ENCODE data around the gene SLC35E2B. TPM values are rescaled to one million over a fixed set of nuclear protein-coding genes. Genes with fewer than 3 reads are reported as not detected.
"Not testable (repeated sequence)": the region's sequence is repeated elsewhere in the genome, so short reads cannot be mapped to it uniquely, and the experiment has no call there.

SLC35E2B gene
- 10 to 100 TPM; 32.8 to 34.6 TPM for total RNA-seq

- peak; percentile 96 for DNase-seq (ENCODE audit: low spot score)
- H3K27ac Mint-ChIP-seq = peak within 1 kb of the TSS in 1 of 2 donors; percentile 53
These were observed at the start of gene SLC35E2B for GRCh38 chr1:1692714-1693647. TSS of gene SLC35E2B (minus strand) at chr1:1692795. CDS start at chr1:1676699, 16,096 bp downstream.

GRCh38 chr1:1741013-1741412 lies 48.4 kb upstream of the SLC35E2B start:
- H3K9me3 Mint-ChIP-seq; H3K36me3 Mint-ChIP-seq; H3K27me3 Mint-ChIP-seq; H3K4me1 Mint-ChIP-seq (ENCODE audit: low read depth in 2 of 2); H3K4me3 Mint-ChIP-seq; H3K27ac Mint-ChIP-seq; DNase-seq (ENCODE audit: low spot score); ATAC-seq: not testable (repeated sequence)

More at GRCh38 chr1:1692714-1693647, at the start of gene SLC35E2B:
- H3K36me3 Mint-ChIP-seq; H3K4me1 Mint-ChIP-seq (ENCODE audit: low read depth in 2 of 2); H3K9me3 Mint-ChIP-seq; H3K27me3 Mint-ChIP-seq: not testable (repeated sequence)
- peak within 1 kb of the TSS; percentile 62 for H3K4me3 Mint-ChIP-seq
- ATAC-seq = peak; percentile 90 to 91

- ATAC-seq = peak in 1 of 2 donors; percentile 45
- H3K36me3 Mint-ChIP-seq; H3K4me1 Mint-ChIP-seq (ENCODE audit: low read depth in 2 of 2); H3K27ac Mint-ChIP-seq; H3K4me3 Mint-ChIP-seq; DNase-seq (ENCODE audit: low spot score); H3K27me3 Mint-ChIP-seq; H3K9me3 Mint-ChIP-seq: not testable (repeated sequence)
These were observed 46.3 kb upstream of the SLC35E2B start for GRCh38 chr1:1738799-1739337.

DNA sequence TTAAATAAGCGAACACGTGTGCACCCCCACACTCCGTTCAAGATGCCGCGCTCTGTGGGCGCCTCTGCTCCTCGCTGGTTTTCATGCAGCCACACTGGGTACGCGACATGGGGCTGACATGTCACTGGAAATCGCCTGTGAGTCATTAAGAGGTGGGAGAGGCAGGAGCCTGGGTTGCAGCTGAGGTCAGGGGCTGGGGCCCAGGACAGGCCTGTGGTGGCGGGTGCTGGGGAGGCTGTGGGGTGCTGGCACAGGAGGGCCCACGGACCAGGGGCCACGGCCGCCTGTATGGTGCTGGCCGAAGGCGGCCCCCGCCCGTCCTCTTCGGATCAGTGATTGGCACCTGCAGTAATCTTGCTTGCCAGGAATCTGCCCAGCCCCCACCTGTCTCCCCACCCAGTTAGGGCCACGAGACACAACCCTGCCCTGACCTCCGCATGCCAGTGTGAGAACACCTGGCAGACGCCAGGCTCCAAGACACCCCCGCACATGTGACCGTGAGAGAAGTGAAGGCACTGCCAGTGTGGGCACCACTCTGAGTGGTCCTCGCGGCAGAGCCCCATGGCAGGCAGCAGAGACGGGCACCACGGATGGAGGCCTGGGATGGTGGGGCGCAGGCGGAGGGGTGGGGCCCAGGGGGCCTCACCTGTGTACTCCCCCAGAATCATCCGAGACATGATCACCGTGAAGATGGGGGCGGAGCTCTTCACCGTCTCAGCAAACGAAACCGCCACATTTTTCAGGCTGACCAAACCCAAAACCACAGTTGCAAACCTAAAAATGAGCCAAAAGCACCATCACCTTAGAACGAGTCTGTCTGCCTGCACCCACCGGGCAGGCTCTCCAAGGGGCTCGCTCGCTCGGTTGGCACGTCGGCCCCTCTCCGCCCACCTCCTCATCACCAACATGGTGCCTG lies 45.3 kb upstream of the SLC35E2B start:
- H3K27ac Mint-ChIP-seq; H3K9me3 Mint-ChIP-seq; H3K4me1 Mint-ChIP-seq (ENCODE audit: low read depth in 2 of 2); H3K27me3 Mint-ChIP-seq; DNase-seq (ENCODE audit: low spot score); H3K36me3 Mint-ChIP-seq; H3K4me3 Mint-ChIP-seq: not testable (repeated sequence)
- peak; percentile 53 to 55 for ATAC-seq

DNA sequence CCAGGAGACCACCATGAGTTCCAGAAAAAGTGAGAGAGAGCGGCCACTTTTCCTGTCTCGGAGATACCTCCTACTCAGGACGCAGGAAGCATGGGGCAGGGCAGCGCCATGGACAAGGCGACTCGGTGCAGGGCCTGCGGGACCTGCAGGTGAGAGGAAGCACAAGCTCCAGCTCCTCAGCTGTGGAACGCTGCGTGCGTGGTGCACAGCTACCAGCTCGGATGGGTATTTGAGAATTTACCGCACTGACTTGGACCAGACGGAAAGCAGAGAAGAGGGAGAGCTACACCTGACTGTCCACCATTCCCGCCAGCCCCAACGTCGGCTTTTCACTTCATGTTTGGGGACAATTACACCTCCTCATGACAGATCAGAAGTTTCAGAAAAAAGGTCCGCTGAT lies 39.8 kb upstream of the SLC35E2B start:
- ATAC-seq (no peak), DNase-seq (ENCODE audit: low spot score) (no peak)
- H3K36me3 Mint-ChIP-seq = peaks cover 4% of the 10 kb centered on the region
- no peaks in the 10 kb centered on the region for H3K4me1 Mint-ChIP-seq (ENCODE audit: low read depth in 2 of 2)
- H3K27me3 Mint-ChIP-seq = no peaks in the 10 kb centered on the region
- no peaks in the 10 kb centered on the region for H3K9me3 Mint-ChIP-seq
- no peak overlapping the region for H3K4me3 Mint-ChIP-seq
- no peak overlapping the region for H3K27ac Mint-ChIP-seq

- Mint-ChIP-seq H3K4me3 (no peak overlapping the region), H3K4me1 (ENCODE audit: low read depth in 2 of 2) (no peaks in the 10 kb centered on the region), H3K9me3 (no peaks in the 10 kb centered on the region), H3K27me3 (no peaks in the 10 kb centered on the region), H3K36me3 (peaks cover 4% of the 10 kb centered on the region), H3K27ac (no peak overlapping the region)
- DNase-seq (ENCODE audit: low spot score) (no peak), ATAC-seq (no peak)
These were observed 38.3 kb upstream of the SLC35E2B start for GRCh38 chr1:1730870-1731269.

GRCh38 chr1:1730230-1730629 lies 37.6 kb upstream of the SLC35E2B start:
- ATAC-seq = peak in 1 of 2 donors; percentile 5
- not testable (repeated sequence) for H3K4me3 Mint-ChIP-seq; H3K27me3 Mint-ChIP-seq; H3K4me1 Mint-ChIP-seq (ENCODE audit: low read depth in 2 of 2); H3K36me3 Mint-ChIP-seq; DNase-seq (ENCODE audit: low spot score); H3K9me3 Mint-ChIP-seq; H3K27ac Mint-ChIP-seq

DNA sequence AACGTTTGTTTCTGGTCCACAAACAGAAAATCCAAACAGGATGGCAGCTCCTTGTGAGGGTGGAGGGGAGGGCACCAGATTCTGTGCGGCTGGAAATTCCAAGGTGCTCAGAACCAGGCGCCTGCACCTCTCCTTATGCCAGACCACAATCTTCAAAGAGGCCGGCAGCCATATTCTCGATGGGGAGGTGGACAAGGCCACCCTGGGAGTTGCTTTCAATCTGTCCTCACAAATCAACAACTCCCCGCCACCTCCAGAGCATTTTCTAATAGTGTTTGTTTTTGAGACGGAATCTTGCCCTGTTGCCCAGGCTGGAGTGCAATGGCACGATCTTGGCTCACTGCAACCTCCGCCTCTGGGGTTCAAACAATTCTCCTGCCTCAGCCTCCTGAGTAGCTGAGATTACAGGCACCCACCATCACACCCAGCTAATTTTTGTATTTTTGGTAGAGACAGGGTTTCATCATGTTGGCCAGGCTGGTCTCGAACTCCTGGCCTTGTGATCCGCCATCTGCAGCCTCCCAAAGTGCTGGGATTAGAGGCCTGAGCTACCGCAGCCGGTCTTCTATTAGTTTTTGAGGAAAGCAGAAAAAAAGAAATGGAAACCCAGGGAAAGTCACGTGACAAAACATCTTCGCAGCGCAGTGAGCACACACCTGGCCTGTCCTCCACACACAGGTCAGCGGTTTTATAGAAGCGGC lies 36.7 kb upstream of the SLC35E2B start:
- H3K27me3 Mint-ChIP-seq; H3K4me3 Mint-ChIP-seq; ATAC-seq; DNase-seq (ENCODE audit: low spot score); H3K9me3 Mint-ChIP-seq; H3K36me3 Mint-ChIP-seq; H3K4me1 Mint-ChIP-seq (ENCODE audit: low read depth in 2 of 2); H3K27ac Mint-ChIP-seq: not testable (repeated sequence)

DNA sequence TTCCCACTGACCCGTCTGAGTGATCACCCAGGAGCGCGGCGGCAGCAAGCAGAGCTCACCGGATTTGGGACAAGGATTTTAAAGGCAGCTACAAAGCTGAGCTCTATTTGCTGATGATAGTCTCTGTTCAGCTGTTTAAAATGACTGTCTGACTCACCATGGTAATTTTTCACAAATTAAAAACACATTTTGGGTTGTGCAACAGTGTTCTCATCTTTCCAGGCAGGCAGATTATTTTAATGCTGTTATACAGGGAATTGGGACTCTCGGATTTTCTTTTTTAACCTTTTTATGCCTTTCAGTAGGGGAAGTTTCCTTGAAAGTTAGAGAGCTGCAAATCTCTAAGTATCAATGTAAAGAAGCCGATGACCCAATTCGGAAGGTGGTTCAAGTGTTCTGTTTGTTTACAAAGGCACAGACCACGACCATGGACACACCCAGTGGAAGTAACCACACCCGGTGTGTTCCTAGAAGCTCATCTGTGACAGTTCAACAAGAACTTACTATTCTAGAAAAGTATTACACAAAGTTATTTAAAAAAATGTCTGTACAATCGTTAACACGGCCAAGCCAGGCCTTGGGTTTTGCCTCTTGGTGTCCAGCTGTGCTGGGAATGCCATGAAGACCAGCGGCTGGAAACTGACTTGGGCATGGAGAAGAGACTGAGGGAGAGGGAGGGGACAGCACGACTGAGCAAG lies 35.9 kb upstream of the SLC35E2B start:
- H3K4me3 Mint-ChIP-seq; ATAC-seq; H3K36me3 Mint-ChIP-seq; H3K4me1 Mint-ChIP-seq (ENCODE audit: low read depth in 2 of 2); DNase-seq (ENCODE audit: low spot score); H3K27me3 Mint-ChIP-seq; H3K9me3 Mint-ChIP-seq; H3K27ac Mint-ChIP-seq: not testable (repeated sequence)

GRCh38 chr1:1727131-1727651 lies 34.6 kb upstream of the SLC35E2B start:
- H3K27me3 Mint-ChIP-seq; H3K36me3 Mint-ChIP-seq; H3K4me1 Mint-ChIP-seq (ENCODE audit: low read depth in 2 of 2); DNase-seq (ENCODE audit: low spot score); H3K9me3 Mint-ChIP-seq; ATAC-seq: not testable (repeated sequence)
- Mint-ChIP-seq H3K27ac (peak overlapping the region in 1 of 2 donors; percentile 91), H3K4me3 (peak overlapping the region; percentile 88)

GRCh38 chr1:1726088-1726487 lies 33.5 kb upstream of the SLC35E2B start:
- Mint-ChIP-seq H3K4me3 (peak overlapping the region; percentile 88), H3K27ac (peak overlapping the region; percentile 83 to 91)
- ATAC-seq; H3K9me3 Mint-ChIP-seq; H3K4me1 Mint-ChIP-seq (ENCODE audit: low read depth in 2 of 2); DNase-seq (ENCODE audit: low spot score); H3K36me3 Mint-ChIP-seq; H3K27me3 Mint-ChIP-seq: not testable (repeated sequence)

DNA sequence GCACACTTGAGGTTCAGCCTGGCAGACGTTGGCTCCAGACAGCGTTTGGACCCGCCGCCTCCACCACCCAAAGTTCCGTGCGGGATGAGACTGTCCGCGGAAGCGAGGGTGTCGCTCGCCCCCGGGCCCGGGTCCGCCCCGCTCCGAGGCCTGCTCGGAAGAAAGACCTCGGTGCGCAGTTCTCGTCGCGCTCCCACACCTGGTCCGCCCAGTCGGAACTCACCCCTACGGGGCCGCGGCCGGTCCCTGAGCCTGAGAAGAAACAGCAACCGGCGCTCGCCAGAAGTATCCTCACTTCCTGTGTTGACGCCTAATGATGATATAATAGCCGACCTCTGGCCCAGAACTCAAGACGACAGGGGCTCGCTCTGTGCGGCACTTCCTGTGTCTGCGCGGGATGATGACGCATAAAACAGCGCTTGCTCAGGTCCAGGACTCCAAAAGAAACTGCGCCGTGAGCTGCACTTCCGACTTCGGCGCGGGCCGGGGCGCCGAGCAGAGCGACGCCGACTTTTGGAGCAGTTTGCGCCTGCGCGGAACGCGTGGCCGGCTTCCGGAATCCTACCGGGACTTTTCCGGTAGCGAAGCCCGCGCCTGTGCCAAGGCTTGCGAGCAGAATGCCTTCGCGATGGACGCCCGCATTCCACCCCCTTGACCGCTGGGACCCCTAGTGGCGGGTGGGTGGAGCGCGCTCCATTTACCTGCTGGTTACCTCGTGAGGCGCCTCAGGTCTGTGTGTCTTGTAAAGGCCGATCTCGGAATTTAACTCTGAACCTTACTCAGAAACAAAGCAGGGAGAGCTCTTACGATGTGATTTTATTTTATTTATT lies 31.7 kb upstream of the SLC35E2B start, which contains the start of gene CDK11A:
Gene CDK11A (minus strand): TSS at position 323 of the 830 bp plus-strand sequence. CDS start 1,539 bp downstream, outside the sequence.
- ATAC-seq = peak; percentile 99
- H3K36me3 Mint-ChIP-seq; H3K27me3 Mint-ChIP-seq; H3K9me3 Mint-ChIP-seq; H3K4me1 Mint-ChIP-seq (ENCODE audit: low read depth in 2 of 2): not testable (repeated sequence)
- Mint-ChIP-seq H3K27ac (peak within 1 kb of the TSS; percentile 97 to 98), H3K4me3 (peak within 1 kb of the TSS; percentile 91)
- peak; percentile 99 for DNase-seq (ENCODE audit: low spot score)

All from natural killer cell treated with Interleukin-12 subunit alpha and Interleukin-12 subunit beta and Interleukin-15 and Interleukin-18, amount 100 ng/mL, for 72 hours (primary cell).